ENCODE data around the gene HSBP1.

HSBP1 gene

GRCh38 chr16:83839561-83839960 lies 31.8 kb downstream of the HSBP1 start:
- DNase-seq (ENCODE audit: low spot score), result no peak

- DNase-seq (ENCODE audit: low spot score), result no peak
These were observed 32.4 kb downstream of the HSBP1 start for GRCh38 chr16:83840060-83840617.

- DNase-seq (ENCODE audit: low spot score), result no peak
These were observed 34.5 kb downstream of the HSBP1 start for GRCh38 chr16:83842291-83842690.

GRCh38 chr16:83842756-83843507 lies 35.2 kb downstream of the HSBP1 start:
- no peak for DNase-seq (ENCODE audit: low spot score)

GRCh38 chr16:83843657-83844056 lies 35.9 kb downstream of the HSBP1 start:
- no peak for DNase-seq (ENCODE audit: low spot score)

- DNase-seq (ENCODE audit: low spot score), result no peak
These were observed 37.5 kb downstream of the HSBP1 start for GRCh38 chr16:83845263-83845662.

- peak; percentile 11 for DNase-seq (ENCODE audit: low spot score)
These were observed 39.8 kb downstream of the HSBP1 start for GRCh38 chr16:83847371-83848225.

- no peak for DNase-seq (ENCODE audit: low spot score)
These were observed 41.6 kb downstream of the HSBP1 start for GRCh38 chr16:83849421-83849820.

- DNase-seq (ENCODE audit: low spot score), result no peak
These were observed 43.2 kb downstream of the HSBP1 start for GRCh38 chr16:83850947-83851346.

GRCh38 chr16:83851473-83851872 lies 43.7 kb downstream of the HSBP1 start:
- no peak for DNase-seq (ENCODE audit: low spot score)

- no peak for DNase-seq (ENCODE audit: low spot score)
These were observed 45.0 kb downstream of the HSBP1 start for GRCh38 chr16:83852774-83853173.

GRCh38 chr16:83853834-83854233 lies 46.1 kb downstream of the HSBP1 start:
- no peak for DNase-seq (ENCODE audit: low spot score)

GRCh38 chr16:83854420-83854819 lies 46.6 kb downstream of the HSBP1 start:
- DNase-seq (ENCODE audit: low spot score), result no peak

GRCh38 chr16:83856792-83857191 lies 49.0 kb downstream of the HSBP1 start:
- DNase-seq (ENCODE audit: low spot score), result no peak

GRCh38 chr16:83859265-83859664 lies 51.5 kb downstream of the HSBP1 start:
- DNase-seq (ENCODE audit: low spot score), result no peak

GRCh38 chr16:83862661-83863060 lies 54.9 kb downstream of the HSBP1 start:
- no peak for DNase-seq (ENCODE audit: low spot score)

GRCh38 chr16:83863682-83864081 lies 55.9 kb downstream of the HSBP1 start:
- no peak for DNase-seq (ENCODE audit: low spot score)

Data from COLO829 (cell line).